DND-41 (cell line): ENCODE results near the gene CLCN7.

Experiments used
- ATAC-seq: fragments of 200-7000 bp; cut with Tn5 transposase; 3 replicates; pipeline ENCODE4 v1.9.1; 2021; ENCODE audit warnings: low read depth; ENCODE audit not compliant: insufficient read depth
- DNase-seq: peaks from one replicate; pipeline ENCODE4 v3.0.0-alpha.2; 2020
- H2AFZ ChIP-seq: 2 replicates; pipeline ENCODE4 v1.6.0; 2012; ENCODE audit warnings: low read depth, low read length
- H3K27ac ChIP-seq: 2 replicates; pipeline ENCODE4 v1.5.1; 2012; ENCODE audit warnings: low read length, inconsistent platforms
- H3K27me3 ChIP-seq: fragments of 200-600 bp; sonication (generic); 2 replicates; pipeline ENCODE4 v1.6.0; 2012; ENCODE audit warnings: low read length, mild to moderate bottlenecking, inconsistent platforms; ENCODE audit not compliant: insufficient read depth, poor library complexity
- H3K36me3 ChIP-seq: 2 replicates; pipeline ENCODE4 v1.5.1; 2012; ENCODE audit warnings: low read length, inconsistent platforms; ENCODE audit not compliant: insufficient read depth
- H3K4me1 ChIP-seq: 2 replicates; pipeline ENCODE4 v1.5.1; 2012; ENCODE audit warnings: mild to moderate bottlenecking, low read length; ENCODE audit not compliant: insufficient read depth
- H3K4me2 ChIP-seq: 2 replicates; pipeline ENCODE4 v1.6.0; 2012; ENCODE audit warnings: mild to moderate bottlenecking, moderate library complexity, low read length, inconsistent platforms; ENCODE audit not compliant: insufficient read depth
- H3K4me3 ChIP-seq, 2 experiments: fragments of 200-600 bp in 1 of 2; shearing (Covaris generic) in 1 of 2; 2 replicates each; pipeline ENCODE4 v1.5.1; 2012 to 2016; ENCODE audit warnings: inconsistent platforms in 2 of 2, low read length in 2 of 2, mild to moderate bottlenecking in 2 of 2, low read depth in 1 of 2, moderate library complexity in 1 of 2
- H3K79me2 ChIP-seq: 2 replicates; pipeline ENCODE4 v1.6.0; 2012; ENCODE audit warnings: low read length, inconsistent platforms; ENCODE audit not compliant: insufficient read depth
- H3K9ac ChIP-seq: 2 replicates; pipeline ENCODE4 v1.6.0; 2012; ENCODE audit warnings: low read depth, mild to moderate bottlenecking, inconsistent platforms, low read length, moderate library complexity
- H3K9me3 ChIP-seq: 2 replicates; pipeline ENCODE4 v1.5.1; 2012; ENCODE audit warnings: low read length, moderate library complexity, mild to moderate bottlenecking, inconsistent platforms; ENCODE audit not compliant: insufficient read depth, severe bottlenecking
- H4K20me1 ChIP-seq: 2 replicates; pipeline ENCODE4 v1.6.0; 2012; ENCODE audit warnings: low read length; ENCODE audit not compliant: insufficient read depth
- EZH2 ChIP-seq: IDR thresholded peaks from 3 replicates; pipeline ENCODE4 v1.6.1; 2012; ENCODE audit warnings: borderline replicate concordance, low read depth, mild to moderate bottlenecking, moderate library complexity, low read length, inconsistent platforms; ENCODE audit not compliant: severe bottlenecking
- TF ChIP-seq, protein P1 (sequence below): IDR thresholded peaks from 2 replicates; pipeline ENCODE4 v1.5.1; 2012; ENCODE audit warnings: borderline replicate concordance, low read length, moderate library complexity, mild to moderate bottlenecking; ENCODE audit not compliant: poor library complexity, severe bottlenecking; ENCODE audit errors: extremely low read depth

CLCN7 gene

DNA sequence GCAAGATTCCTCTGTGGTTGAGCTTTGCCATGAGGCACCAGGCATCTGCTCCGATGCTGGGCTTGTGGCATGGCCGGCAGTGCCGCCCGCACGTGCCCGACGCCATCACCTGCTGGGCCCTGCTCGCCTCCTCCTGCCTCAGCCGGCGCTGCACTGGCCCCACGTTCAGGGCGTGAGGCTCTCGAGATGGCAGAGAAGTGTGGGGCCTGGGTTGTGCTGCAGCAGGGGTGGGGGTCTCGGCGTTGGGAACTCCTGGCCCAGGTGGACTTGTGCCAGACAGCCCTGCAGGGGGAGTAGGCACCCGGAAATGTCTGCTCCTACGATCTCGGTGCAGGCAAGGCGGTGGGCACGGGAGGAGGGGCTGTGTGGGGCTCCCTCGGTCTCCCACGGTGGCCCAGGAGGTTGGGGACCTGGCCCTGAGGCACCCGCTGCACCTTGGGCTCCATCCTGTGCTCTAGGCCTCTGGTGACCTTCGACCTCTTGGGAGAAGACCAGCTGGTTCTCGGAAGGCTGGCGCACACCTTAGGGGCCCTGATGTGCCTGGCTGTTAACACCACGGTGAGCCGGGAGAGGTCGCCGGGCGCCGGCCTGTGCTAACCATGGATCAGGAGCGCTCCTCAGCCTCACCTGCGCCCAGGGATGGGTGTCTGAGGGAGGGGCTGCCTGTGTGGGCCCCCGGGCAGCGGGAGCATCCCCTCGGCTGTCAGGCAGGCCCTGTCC is 31.8 kb upstream of the CLCN7 start:
- no peak for DNase-seq
- ATAC-seq = no peak

DNA sequence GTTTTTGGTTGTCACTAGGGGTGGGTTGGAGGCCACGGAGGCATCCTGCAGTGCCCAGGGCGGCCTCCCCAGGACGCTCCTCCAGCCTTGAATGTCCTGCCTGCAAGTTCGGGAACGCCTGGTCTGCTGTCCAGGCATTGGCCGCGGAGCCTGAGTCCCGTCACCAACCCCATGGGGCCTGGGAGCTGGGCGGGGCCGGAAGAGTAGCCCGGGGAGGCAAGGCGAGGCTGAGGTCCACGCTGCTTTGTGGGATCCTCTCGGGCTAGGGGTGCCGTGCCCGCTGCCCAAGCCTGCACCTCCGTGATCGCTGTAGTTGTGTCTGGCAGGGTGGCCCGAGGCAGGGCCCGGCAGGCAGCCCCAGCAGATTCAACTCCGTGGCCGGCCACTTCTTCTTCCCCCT is 31.1 kb upstream of the CLCN7 start:
- Histone ChIP-seq H3K27ac (no peak overlapping the region), H3K4me1 (no peaks in the 10 kb centered on the region), H3K9me3 (no peaks in the 10 kb centered on the region), H3K27me3 (no peaks in the 10 kb centered on the region), H3K9ac (no peak overlapping the region), H3K36me3 (peaks cover 81% of the 10 kb centered on the region), H4K20me1 (peaks cover 3% of the 10 kb centered on the region), H3K4me3 (no peak overlapping the region), H3K4me2 (no peak overlapping the region), H2AFZ (no peak overlapping the region), H3K79me2 (no peaks in the 10 kb centered on the region)
- TF ChIP-seq EZH2 = no peak
- TF ChIP-seq, protein P1, sequence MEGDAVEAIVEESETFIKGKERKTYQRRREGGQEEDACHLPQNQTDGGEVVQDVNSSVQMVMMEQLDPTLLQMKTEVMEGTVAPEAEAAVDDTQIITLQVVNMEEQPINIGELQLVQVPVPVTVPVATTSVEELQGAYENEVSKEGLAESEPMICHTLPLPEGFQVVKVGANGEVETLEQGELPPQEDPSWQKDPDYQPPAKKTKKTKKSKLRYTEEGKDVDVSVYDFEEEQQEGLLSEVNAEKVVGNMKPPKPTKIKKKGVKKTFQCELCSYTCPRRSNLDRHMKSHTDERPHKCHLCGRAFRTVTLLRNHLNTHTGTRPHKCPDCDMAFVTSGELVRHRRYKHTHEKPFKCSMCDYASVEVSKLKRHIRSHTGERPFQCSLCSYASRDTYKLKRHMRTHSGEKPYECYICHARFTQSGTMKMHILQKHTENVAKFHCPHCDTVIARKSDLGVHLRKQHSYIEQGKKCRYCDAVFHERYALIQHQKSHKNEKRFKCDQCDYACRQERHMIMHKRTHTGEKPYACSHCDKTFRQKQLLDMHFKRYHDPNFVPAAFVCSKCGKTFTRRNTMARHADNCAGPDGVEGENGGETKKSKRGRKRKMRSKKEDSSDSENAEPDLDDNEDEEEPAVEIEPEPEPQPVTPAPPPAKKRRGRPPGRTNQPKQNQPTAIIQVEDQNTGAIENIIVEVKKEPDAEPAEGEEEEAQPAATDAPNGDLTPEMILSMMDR = no peak
- DNase-seq (no peak), ATAC-seq (no peak)

More for the DNA sequence above, 31.8 kb upstream of the CLCN7 start:
- Histone ChIP-seq H3K9ac (no peak overlapping the region), H2AFZ (no peak overlapping the region), H3K36me3 (peaks cover 80% of the 10 kb centered on the region), H3K4me2 (no peak overlapping the region), H3K4me1 (no peaks in the 10 kb centered on the region), H3K9me3 (no peaks in the 10 kb centered on the region), H4K20me1 (peaks cover 3% of the 10 kb centered on the region), H3K27me3 (no peaks in the 10 kb centered on the region), H3K27ac (no peak overlapping the region), H3K4me3 (no peak overlapping the region), H3K79me2 (no peaks in the 10 kb centered on the region)
- TF ChIP-seq EZH2 = no peak
- TF ChIP-seq, protein P1 = no peak

DNA sequence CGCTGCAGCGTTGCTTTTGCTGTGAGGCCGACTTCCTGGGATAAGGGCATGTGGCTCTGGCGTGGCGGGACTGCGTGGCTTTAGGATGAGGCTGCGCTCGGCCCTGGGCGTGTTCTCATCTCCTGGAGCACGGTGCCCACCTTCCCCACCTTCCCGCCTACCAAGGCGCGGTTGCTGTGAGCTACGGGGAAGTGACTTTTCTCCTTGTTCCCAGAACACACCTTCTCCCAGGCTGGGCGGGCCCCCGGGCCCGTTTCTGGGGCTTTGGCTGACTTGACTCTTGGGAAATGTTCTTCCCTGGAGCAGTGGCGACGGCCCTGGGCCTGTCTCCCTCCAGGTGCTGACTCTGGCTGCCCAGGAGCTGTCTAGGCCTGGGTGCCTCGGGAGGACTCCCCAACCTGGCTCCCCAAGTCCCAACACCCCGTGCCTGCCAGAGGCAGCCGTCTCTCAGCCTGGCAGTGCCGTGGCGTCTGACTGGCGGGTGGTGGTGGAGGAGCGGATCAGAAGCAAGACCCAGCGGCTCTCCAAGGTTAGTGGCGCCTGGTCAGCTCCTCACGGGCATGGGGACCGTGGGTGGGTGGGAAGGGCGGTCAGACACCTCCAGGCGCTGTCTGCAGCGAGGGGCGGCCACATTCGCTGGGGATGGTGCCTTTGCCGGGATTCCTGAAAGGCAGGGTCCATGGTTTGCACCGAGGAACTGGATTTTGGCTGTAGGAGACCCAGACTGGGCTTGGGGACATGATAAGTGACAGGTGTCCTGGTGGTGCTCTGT is 30.4 kb upstream of the CLCN7 start:
- peaks cover 81% of the 10 kb centered on the region for H3K36me3 ChIP-seq
- no peak for DNase-seq
- no peak overlapping the region for H3K9ac ChIP-seq

More for the DNA sequence above, 30.4 kb upstream of the CLCN7 start:
- Histone ChIP-seq H4K20me1 (peaks cover 3% of the 10 kb centered on the region), H3K4me2 (no peak overlapping the region), H3K4me1 (no peaks in the 10 kb centered on the region), H3K4me3 (no peak overlapping the region), H3K27ac (no peak overlapping the region), H3K79me2 (no peaks in the 10 kb centered on the region), H3K27me3 (no peaks in the 10 kb centered on the region), H3K9me3 (no peaks in the 10 kb centered on the region), H2AFZ (no peak overlapping the region)
- no peak; the same call in 2 of the 3 replicates for ATAC-seq
- TF ChIP-seq, protein P1 = no peak
- no peak for TF ChIP-seq EZH2
